H1 (cell line): ENCODE results near the gene DPPA5. TPM values are rescaled to one million over a fixed set of nuclear protein-coding genes. Genes with fewer than 3 reads are reported as not detected.

Experiments used
- BCL11A ChIP-seq, 2 experiments: IDR thresholded peaks; one replicate each; pipeline ENCODE4 v1.6.1; 2011; ENCODE audit warnings: low read depth in 2 of 2, low read length in 2 of 2, mild to moderate bottlenecking in 2 of 2
- SAP30 ChIP-seq: fragments of 300-600 bp; sonication (generic); IDR thresholded peaks from 2 replicates; pipeline ENCODE4 v1.7.1; 2012; ENCODE audit warnings: low read length, moderate library complexity, mild to moderate bottlenecking, inconsistent platforms; ENCODE audit not compliant: insufficient read depth, insufficient replicate concordance
- SIX5 ChIP-seq: IDR thresholded peaks from 2 replicates; pipeline ENCODE4 v1.6.1; 2011; ENCODE audit warnings: mild to moderate bottlenecking, low read depth, low read length
- SP2 ChIP-seq: IDR thresholded peaks from 2 replicates; pipeline ENCODE4 v1.6.1; 2012; ENCODE audit warnings: mild to moderate bottlenecking, low read length, inconsistent platforms
- polyA plus RNA-seq, 7 experiments: library from polyadenylated mRNA; depleted of rRNA in 3 of 7; stranded (reverse) in 5 of 7; unstranded in 2 of 7; fragments of >200 nt in 5 of 7; fragments of 200-250 nt in 2 of 7; gene quantifications; 1 replicate in 5 of 7; 2 replicates in 1 of 7; 4 replicates in 1 of 7; pipeline versions ENCODE4 v1.2.1 to v1.2.3, GENCODE V29; 2011 to 2013; ENCODE audit warnings: missing spikeins in 2 of 7, mixed read lengths in 2 of 7
- total RNA-seq: library from RNA; stranded (reverse); fragmentation: NEBNext Ultra II Directional; extraction: Animal tissue kit (Norgen Biotek cat#: 25700); gene quantifications from 2 replicates; pipeline ENCODE4 v1.2.1, GENCODE V29; 2021
- TF ChIP-seq, protein P1 (sequence below): IDR thresholded peaks from 2 replicates; pipeline ENCODE4 v1.6.1; 2012; ENCODE audit warnings: inconsistent platforms
- TF ChIP-seq, protein P2 (sequence below): IDR thresholded peaks from 2 replicates; pipeline ENCODE4 v1.6.1; 2012; ENCODE audit warnings: inconsistent platforms

Gene DPPA5
- total and polyA plus RNA-seq, 2 of the 8 experiments (the other 6 are each of a cell fraction or from before 2014, with no cell fraction given), result 2.0 to 2.9 TPM

- TF ChIP-seq, protein P1, sequence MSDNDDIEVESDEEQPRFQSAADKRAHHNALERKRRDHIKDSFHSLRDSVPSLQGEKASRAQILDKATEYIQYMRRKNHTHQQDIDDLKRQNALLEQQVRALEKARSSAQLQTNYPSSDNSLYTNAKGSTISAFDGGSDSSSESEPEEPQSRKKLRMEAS, result no peak
- TF ChIP-seq SP2, result no peak
- no peak for TF ChIP-seq BCL11A (IDR thresholded peaks at IDR 0.05; ENCODE audit: low read depth in 2 of 2, low read length in 2 of 2)
- TF ChIP-seq, protein P2, sequence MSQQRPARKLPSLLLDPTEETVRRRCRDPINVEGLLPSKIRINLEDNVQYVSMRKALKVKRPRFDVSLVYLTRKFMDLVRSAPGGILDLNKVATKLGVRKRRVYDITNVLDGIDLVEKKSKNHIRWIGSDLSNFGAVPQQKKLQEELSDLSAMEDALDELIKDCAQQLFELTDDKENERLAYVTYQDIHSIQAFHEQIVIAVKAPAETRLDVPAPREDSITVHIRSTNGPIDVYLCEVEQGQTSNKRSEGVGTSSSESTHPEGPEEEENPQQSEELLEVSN, result no peak
- TF ChIP-seq SIX5, result no peak
- TF ChIP-seq SAP30, result no peak
- TF ChIP-seq, all 59 proteins: peak for 0
Observed at GRCh38 chr6:73367761-73368355, 13.8 kb upstream of the DPPA5 start (continued).
